TTC549 (cell line): ENCODE results near the gene SLC40A1.
A peak's percentile ranks its signal among the peaks of the same experiment; 100 is the strongest.

Source experiments
- FAIRE-seq: peaks from 2 replicates; lab custom pipeline; 2012; peaks lifted over from hg19 to GRCh38; lab: Jason Lieb, UNC

The SLC40A1 gene

GRCh38 chr2:189561371-189562038, 19.1 kb downstream of the SLC40A1 start:
- FAIRE-seq: no peak

GRCh38 chr2:189560273-189560586, 20.4 kb downstream of the SLC40A1 start:
- no peak for FAIRE-seq

- FAIRE-seq: no peak
Observed at GRCh38 chr2:189559579-189560272, 20.9 kb downstream of the SLC40A1 start.

- no peak for FAIRE-seq
Observed at GRCh38 chr2:189558516-189559272, 21.9 kb downstream of the SLC40A1 start.

DNA sequence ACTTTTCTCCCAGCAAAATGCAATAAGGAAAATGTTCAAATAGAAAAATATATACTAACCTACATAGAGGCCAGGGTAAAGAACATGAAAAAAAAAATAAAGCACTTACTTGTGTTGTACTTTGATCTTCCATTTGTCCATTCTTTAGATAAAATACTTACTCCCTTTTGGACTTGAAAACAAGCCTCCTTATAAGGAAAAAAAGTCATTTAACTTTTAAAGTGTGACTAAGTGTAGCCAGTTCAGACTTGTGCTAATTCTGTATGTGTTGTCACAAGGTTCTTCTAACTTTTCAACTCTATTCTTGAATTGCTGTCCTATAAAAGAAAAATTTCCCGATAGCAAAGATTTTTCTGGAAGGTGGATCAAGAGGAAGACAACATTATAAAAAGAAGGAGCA, 23.2 kb downstream of the SLC40A1 start:
- FAIRE-seq: no peak

GRCh38 chr2:189556526-189556925, 24.1 kb downstream of the SLC40A1 start:
- no peak for FAIRE-seq

DNA sequence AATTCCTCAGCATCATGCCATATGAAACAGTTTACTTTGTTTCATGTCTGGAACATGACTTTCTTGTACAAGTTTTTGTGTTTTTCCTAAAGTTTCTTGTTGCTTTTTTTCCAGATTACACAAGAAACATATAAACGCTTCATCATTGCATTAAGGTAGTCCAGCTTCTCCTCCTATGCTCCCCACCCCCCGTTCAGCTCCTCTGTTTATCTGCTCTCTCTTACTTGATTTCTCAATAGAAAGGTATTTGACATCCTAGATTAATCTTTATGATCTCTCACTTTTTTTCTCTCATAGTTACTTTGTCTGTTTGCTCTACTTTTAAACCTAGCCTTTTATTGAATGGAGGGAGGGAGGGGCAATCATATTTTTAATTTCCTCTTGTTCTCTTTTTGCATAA, 25.4 kb downstream of the SLC40A1 start:
- no peak for FAIRE-seq

GRCh38 chr2:189553504-189554088, 27.0 kb downstream of the SLC40A1 start:
- FAIRE-seq: peak; percentile 71

DNA sequence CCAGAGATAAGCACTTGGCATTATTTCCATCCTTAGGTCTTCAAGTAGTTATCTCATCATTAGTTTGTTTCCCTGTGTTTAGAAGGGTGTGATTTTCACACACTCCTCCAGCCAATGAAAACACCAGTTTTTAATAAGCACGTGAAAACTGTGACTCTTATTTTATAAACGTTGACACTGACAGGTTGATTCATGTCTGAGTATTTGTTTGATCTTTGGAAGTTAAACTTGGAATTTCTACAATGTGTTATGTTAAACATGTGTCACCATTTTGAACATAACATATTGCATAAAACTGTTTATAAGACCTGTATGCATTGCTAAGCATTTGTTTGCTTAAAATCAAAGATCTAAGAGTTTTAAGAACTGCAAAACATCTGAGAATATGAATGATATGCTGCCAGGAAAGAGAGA, 27.6 kb downstream of the SLC40A1 start:
- FAIRE-seq: no peak

DNA sequence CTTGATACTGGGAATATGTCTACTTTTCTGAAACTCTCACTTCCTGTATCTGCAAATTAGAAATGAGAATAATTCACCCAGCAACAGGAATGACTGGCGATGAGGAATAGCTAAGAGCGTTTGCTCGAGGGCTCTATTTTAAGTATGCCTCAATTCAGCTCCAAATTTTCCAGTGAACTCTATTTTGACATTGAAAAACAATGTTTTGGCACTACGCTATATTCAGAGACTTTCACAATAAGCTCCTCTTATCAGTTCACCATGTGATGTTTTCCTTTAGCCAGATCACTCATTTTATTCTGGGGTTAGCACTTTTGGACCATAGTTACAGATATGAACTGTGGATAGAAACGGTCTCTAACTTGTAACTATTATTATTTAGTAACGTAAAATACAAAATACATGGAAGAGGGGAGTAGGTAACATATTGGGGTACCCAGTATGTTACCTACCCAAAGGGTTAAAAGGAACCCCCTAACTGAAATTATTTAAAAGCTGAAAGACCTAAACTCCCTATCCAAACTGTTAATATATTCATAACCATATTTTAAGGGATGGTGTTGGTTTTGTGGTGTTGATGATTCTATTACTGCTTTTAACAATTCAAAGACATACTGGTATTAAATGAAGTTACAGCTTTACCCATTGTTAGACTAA, 28.1 kb downstream of the SLC40A1 start:
- FAIRE-seq: peak; percentile 20

DNA sequence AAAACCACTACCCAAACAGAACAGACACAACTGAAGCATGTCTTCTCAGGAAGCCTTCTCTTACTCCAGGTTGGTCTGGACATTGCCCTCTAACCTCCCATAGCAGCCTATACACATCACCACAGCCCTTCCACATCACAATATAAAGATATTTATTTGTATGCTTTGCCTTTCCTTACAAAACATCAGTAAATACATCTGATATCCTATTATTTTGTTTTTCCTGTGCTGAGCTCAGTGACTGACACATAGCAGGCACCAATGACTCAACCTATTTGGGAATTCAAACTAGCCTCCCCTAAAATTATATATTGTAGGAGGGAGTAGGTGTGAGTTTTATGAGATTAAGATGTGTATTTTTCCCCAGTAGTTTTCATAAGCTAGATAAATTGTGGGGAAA, 28.8 kb downstream of the SLC40A1 start:
- FAIRE-seq: no peak

DNA sequence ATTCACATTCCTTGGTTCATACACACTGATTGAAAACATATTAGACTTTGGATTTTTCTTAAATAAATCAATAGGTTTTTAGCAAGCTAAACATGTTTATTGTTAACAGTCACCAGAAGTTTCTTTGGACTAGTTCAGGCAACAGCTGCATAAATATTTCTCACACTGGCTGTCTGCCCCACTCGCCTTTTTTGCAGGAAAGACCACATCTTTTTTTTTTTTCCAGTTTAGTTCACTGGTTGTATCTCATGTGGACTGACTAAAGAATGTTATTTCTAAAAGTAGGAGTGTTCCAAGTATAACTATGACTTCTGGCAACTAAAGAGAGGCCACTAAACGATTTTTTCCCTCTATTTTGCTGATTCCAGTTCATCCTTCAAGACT, 31.1 kb downstream of the SLC40A1 start:
- no peak for FAIRE-seq

GRCh38 chr2:189548666-189549448, 31.7 kb downstream of the SLC40A1 start:
- peak; percentile 11 for FAIRE-seq

DNA sequence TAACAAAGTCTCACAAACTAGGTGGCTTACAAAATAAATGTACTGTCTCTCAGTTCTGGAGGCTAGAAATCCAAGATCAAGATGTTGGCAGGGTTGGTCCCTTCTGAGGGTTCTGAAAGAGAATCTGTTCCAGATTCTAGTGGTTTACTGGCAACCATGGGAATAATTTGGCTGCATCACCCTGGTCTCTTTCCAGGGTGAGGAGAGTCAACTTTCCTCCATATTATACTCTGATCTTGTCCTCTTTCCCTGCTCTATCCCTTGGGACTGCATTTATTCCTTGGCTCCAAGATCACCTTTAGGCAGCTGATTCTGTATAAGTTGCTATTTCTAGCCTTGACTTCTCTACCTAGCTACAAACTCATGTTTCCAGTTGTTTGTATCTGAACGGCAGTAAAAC, 35.2 kb downstream of the SLC40A1 start:
- no peak for FAIRE-seq

DNA sequence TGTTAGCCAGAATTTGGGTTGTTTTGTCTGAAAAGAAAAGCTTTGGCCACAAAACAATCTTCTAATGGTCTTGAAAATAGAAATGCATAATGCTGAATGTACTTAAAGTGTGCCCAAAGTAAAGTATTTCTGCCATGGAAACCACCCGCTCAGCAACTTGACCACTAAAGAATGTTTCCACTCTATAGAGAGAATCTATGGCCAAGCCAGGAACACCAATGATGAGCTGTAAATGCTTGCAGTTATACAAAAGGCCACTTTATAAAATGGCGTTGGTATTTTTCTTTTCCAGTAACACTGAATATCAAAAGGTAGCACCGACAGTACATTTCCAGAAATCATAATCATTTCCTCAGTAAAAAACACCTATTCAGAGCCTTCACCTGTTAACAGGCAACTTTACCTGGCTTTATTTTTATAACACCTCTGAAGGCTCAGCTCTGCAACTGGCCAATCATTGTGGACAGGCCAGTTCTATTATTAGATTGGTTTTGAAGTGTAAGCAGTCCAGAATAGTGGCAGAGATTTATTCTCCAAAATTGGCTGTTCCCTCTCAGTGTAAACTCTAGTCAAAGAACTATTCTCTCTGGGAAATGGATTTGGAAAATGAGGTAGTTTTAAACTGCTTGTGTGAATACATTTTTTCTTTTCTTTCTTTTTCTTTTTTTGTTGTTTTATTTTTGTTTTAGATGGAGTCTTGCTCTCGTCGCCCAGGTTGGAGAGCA, 36.1 kb downstream of the SLC40A1 start:
- no peak for FAIRE-seq

DNA sequence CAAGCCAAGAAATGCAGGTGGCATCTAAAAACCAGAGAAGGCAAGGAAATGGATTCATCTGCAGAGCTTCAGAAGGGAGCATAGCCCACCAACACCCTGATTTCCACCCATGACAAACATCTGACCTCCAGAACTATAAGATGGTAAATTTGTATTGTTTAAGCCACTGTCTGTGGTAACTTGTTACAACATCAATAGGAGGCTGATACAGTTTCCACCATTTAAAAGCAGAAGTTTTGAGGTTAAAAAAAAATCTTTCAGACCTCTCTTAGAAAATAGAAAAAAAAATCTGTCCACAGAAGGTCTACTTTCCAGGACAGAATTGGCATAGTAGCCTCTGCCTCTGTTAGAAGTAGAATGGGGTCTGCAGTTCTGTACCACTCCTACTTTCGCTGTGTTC, 37.2 kb downstream of the SLC40A1 start:
- no peak for FAIRE-seq

DNA sequence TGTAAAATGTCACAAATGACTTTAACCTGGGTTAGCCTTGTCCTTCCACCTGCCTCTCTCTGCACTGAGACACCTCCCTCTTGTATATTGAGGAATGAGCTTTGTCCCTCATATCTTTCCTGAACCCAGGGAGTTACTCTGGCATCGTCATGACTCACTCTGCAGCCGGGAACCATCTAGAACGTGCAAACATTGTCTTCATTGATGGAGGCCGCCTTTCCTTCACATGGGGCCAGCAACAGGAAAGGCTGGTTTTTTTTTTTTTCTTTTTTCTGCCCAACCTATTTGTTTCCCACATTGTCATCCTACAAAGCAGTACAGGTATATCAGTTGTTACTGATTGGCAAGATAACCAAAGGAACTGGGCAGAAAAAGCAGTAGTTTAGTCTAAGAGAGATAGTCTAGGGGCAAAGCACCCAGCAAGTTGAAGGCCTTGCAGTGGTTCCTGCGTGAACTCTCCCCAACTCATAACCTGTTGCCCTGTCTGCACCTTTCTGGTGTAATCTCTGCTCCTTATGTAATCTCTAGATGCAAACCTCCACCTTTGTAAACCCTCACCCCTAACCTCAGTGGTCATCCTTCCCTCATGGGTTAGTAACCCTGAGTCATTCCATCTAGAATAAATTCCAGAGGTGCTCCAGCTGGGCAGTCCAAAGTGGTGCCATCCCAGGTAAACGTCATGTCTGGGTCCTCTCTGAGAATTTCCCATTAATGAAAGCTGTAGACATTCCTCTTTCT, 38.3 kb downstream of the SLC40A1 start:
- no peak for FAIRE-seq

- FAIRE-seq: no peak
Observed at GRCh38 chr2:189541591-189541990, 39.0 kb downstream of the SLC40A1 start.

DNA sequence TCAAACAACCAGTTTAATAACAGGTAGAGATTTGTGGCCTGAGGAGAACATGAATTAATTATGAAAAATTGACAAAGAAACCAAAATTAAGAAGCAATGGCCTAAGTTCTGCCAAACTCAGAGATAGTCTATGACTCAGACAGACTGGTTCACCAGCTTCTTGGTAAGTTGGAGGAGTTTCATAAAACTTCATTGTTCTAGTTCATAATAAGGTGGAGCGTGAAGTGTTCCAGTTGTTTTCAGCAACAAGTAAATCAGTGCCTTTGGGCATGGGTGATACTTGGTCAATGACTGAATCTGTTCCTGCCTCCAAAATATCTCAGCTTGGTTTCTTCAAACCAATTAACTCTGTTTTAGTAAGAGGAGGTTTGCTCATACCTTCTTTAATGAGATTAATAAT, 40.0 kb downstream of the SLC40A1 start:
- FAIRE-seq: no peak

DNA sequence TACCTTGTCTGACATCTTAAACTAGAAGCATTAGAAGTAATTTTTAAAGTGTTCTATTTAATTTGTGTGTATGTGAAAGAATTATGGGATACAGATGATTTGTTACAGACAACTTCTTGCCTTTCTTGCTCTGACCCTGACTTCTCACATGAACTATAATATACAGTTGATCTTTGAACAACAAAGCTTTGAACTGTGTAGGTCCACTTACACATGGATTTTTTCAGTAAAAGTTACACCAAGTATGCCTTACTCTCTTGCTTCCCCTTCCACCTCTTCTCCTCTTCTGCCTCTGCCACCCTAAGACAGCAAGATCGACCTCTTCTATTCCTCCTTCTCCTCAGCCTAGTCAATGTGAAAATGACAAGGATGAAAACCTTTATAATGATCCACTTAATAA, 42.2 kb downstream of the SLC40A1 start:
- no peak for FAIRE-seq
